IPS DF 6.9 (cell line): ENCODE data around the gene OR2T8.
"Not testable (repeated sequence)": the region's sequence is repeated elsewhere in the genome, so short reads cannot be mapped to it uniquely, and the experiment has no call there.

Experiments
- DNase-seq: peaks from one replicate; pipeline ENCODE4 v3.0.0-alpha.2; 2013; ENCODE audit warnings: low read depth, low spot score
- H3K27ac ChIP-seq: one replicate; pipeline ENCODE4 v1.5.1; 2013; ENCODE audit warnings: low read length, control low read depth
- H3K27me3 ChIP-seq: 2 replicates; pipeline ENCODE4 v1.6.1; 2013; ENCODE audit warnings: mild to moderate bottlenecking, low read length; ENCODE audit not compliant: control insufficient read depth, insufficient read depth
- H3K36me3 ChIP-seq: 2 replicates; pipeline ENCODE4 v1.6.1; 2013; ENCODE audit warnings: low read length; ENCODE audit not compliant: control insufficient read depth, insufficient read depth
- H3K4me1 ChIP-seq: 2 replicates; pipeline ENCODE4 v1.6.1; 2013; ENCODE audit warnings: low read length; ENCODE audit not compliant: control insufficient read depth, insufficient read depth
- H3K4me3 ChIP-seq: 2 replicates; pipeline ENCODE4 v1.5.1; 2013; ENCODE audit warnings: mild to moderate bottlenecking, low read length
- H3K9me3 ChIP-seq: 2 replicates; pipeline ENCODE4 v1.6.1; 2013; ENCODE audit warnings: low read length, inconsistent platforms; ENCODE audit not compliant: control insufficient read depth, insufficient read depth
- WGBS: extraction: QIAGEN DNeasy Blood & Tissue Kit; methylation state at CpG from one replicate; pipeline ENCODE4 v1.1.7; 2013; ENCODE audit warnings: mixed read lengths, missing lambda C conversion rate; ENCODE audit not compliant: insufficient read length, insufficient coverage; 5-methylcytosine and 5-hydroxymethylcytosine counted together

The OR2T8 gene

GRCh38 chr1:247913786-247914185 is 6.3 kb upstream of the OR2T8 start:
- Histone ChIP-seq H3K4me1 (no peaks in the 10 kb centered on the region), H3K9me3 (no peaks in the 10 kb centered on the region), H3K36me3 (no peaks in the 10 kb centered on the region), H3K27me3 (no peaks in the 10 kb centered on the region), H3K27ac (no peak overlapping the region), H3K4me3 (no peak overlapping the region)
- no peak for DNase-seq
- no CpG with 5 or more reads among the region's 2 CpGs for WGBS

DNA sequence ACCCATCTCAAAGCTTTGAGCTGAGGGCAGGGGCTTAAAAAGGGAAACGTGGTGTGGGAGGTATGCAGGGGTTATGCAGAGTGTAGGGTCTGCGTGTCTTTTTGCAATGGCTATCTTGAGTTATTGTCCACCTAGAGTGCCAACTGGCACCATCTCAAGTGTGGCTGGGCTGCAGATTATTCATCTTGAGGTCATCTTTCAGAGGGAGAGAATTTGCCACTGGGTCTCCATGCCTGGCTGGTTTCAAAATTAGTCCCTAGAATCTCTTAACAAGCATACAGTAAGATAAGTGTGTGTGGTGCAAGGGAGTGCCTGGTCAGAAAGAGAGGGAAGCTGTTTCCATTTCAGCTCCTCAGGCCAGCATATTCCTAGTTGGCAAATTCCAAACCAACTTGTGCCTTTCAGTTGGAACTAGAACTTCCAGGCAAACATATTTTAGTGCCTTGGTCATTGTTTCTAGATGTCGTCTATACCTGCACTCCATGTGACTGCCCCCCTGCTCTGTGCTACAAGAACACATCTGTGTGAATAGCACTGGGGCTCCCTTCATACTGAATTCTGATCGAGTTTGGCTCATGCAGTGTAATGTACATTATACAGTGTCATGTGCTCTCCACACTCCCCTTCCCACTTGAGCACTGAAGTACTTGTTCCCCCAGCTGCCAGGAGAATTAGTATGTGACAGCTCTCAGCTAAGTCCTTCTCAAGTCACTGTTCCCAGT is 5.0 kb upstream of the OR2T8 start:
- DNase-seq: no peak
- WGBS: no CpG with 5 or more reads among the region's 4 CpGs
- no peak overlapping the region for H3K27ac ChIP-seq
- no peaks in the 10 kb centered on the region for H3K4me1 ChIP-seq
- H3K36me3 ChIP-seq: no peaks in the 10 kb centered on the region
- no peaks in the 10 kb centered on the region for H3K27me3 ChIP-seq
- H3K4me3 ChIP-seq: no peak overlapping the region
- no peaks in the 10 kb centered on the region for H3K9me3 ChIP-seq

DNA sequence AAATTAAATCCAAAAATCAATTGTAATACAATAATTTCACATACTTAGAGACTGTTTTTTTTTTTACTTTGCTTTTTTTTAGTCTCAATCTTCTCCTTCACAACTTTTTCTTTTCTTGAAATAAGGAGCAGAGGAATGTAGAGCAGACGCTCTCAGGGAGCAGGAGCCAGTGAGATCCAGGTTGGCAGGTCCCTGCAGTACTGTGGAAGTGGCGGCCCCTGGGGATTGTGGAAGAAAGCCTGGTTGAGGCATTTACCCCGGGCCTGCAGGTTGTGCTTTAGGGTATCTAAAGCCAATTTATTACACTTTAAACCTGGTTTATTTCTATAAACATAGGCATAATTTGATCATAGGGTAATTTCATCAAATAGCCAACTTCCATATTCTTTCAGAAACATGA is 3.9 kb downstream of the OR2T8 start:
- Histone ChIP-seq H3K36me3 (no peaks in the 10 kb centered on the region), H3K9me3 (no peaks in the 10 kb centered on the region), H3K4me3 (no peak overlapping the region), H3K27me3 (no peaks in the 10 kb centered on the region), H3K27ac (no peak overlapping the region), H3K4me1 (no peaks in the 10 kb centered on the region)
- no peak for DNase-seq
- no CpG with 5 or more reads among the region's 3 CpGs for WGBS

- Histone ChIP-seq H3K27me3 (no peaks in the 10 kb centered on the region), H3K4me1 (no peaks in the 10 kb centered on the region), H3K36me3 (no peaks in the 10 kb centered on the region), H3K27ac (no peak within 1 kb of the TSS), H3K4me3 (no peak within 1 kb of the TSS), H3K9me3 (no peaks in the 10 kb centered on the region)
- no peak for DNase-seq
- WGBS: no CpG with 5 or more reads among the region's 9 CpGs
Observed at GRCh38 chr1:247924868-247925267, 4.8 kb downstream of the OR2T8 start, which contains the start of gene OR2AJ1. Gene OR2AJ1, plus strand, starts transcription at chr1:247924889. Its CDS starts 8,880 bp downstream, at chr1:247933769.

DNA sequence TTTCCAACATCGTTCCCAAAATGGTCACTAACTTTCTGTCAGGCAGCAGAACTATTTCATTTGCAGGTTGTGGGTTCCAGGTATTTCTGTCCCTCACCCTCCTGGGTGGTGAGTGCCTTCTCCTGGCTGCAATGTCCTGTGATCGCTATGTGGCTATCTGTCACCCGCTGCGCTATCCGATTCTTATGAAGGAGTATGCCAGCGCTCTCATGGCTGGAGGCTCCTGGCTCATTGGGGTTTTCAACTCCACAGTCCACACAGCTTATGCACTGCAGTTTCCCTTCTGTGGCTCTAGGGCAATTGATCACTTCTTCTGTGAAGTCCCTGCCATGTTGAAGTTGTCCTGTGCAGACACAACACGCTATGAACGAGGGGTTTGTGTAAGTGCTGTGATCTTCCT is 13.9 kb downstream of the OR2T8 start:
- no CpG with 5 or more reads among the region's 8 CpGs for WGBS
- no peak overlapping the region for H3K27ac ChIP-seq
- H3K9me3 ChIP-seq: no peaks in the 10 kb centered on the region
- no peaks in the 10 kb centered on the region for H3K27me3 ChIP-seq
- DNase-seq: no peak
- no peaks in the 10 kb centered on the region for H3K36me3 ChIP-seq
- no peak overlapping the region for H3K4me3 ChIP-seq
- no peaks in the 10 kb centered on the region for H3K4me1 ChIP-seq

- Histone ChIP-seq H3K27me3 (no peaks in the 10 kb centered on the region), H3K9me3 (no peaks in the 10 kb centered on the region), H3K27ac (no peak overlapping the region), H3K4me3 (no peak overlapping the region), H3K4me1 (no peaks in the 10 kb centered on the region), H3K36me3 (no peaks in the 10 kb centered on the region)
- WGBS: no CpG with 5 or more reads among the region's 9 CpGs
- no peak for DNase-seq
Observed at GRCh38 chr1:247935781-247936180, 15.7 kb downstream of the OR2T8 start.

GRCh38 chr1:247936415-247936814 is 16.4 kb downstream of the OR2T8 start:
- Histone ChIP-seq H3K4me3 (no peak overlapping the region), H3K36me3 (no peaks in the 10 kb centered on the region), H3K4me1 (no peaks in the 10 kb centered on the region), H3K9me3 (no peaks in the 10 kb centered on the region), H3K27ac (no peak overlapping the region), H3K27me3 (no peaks in the 10 kb centered on the region)
- WGBS: no CpG with 5 or more reads among the region's 18 CpGs
- DNase-seq: no peak

GRCh38 chr1:247936965-247937734 is 17.1 kb downstream of the OR2T8 start:
- H3K4me1 ChIP-seq, H3K36me3 ChIP-seq, H3K27ac ChIP-seq, H3K9me3 ChIP-seq, H3K27me3 ChIP-seq, H3K4me3 ChIP-seq: not testable (repeated sequence)
- no CpG with 5 or more reads among the region's 44 CpGs for WGBS
- peak; percentile 89 for DNase-seq

DNA sequence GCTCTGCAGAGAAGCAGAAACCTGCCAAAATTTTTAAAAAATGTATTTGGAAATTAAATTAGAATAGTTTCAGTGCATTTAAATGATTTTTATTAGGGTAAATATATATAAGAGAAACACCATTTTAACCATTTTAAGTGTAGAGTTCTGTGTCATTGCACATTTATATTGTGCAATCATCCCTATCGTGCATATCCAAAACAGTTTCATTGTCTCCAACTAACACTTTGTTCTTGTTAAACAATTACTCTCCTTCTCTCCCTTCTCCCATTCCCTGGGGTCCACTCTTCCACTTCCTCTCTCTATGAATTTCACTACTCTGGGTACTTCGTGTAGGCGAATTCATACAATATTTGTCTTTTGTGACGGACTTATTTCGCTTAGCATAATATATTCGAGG is 22.6 kb downstream of the OR2T8 start:
- DNase-seq: no peak
- Histone ChIP-seq H3K4me3 (no peak overlapping the region), H3K36me3 (no peaks in the 10 kb centered on the region), H3K27ac (no peak overlapping the region), H3K27me3 (no peaks in the 10 kb centered on the region), H3K9me3 (peaks cover 1% of the 10 kb centered on the region), H3K4me1 (no peaks in the 10 kb centered on the region)
- WGBS: no CpG with 5 or more reads among the region's 6 CpGs

DNA sequence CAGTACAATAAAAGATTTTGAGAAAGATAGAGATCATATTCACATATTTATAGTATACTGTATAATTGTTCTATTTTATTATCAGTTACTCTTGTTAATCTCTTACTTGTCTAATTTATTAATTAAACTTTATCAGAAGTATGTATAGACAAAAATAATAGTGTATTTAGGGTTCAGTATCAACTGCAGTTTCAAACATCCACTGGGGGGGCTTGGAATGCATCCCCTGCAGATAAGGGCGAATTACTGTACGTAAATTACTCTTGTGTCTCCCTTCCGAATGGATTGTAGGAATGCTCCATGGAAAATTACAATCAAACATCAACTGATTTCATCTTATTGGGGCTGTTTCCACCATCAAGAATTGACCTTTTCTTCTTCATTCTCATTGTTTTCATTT is 28.5 kb downstream of the OR2T8 start, which contains the start of gene OR2L8:
Gene OR2L8, plus strand, starts transcription at position 301 of the 400 bp plus-strand sequence. Its CDS starts 0 bp downstream, at position 301.
- no peaks in the 10 kb centered on the region for H3K36me3 ChIP-seq
- DNase-seq: no peak
- H3K9me3 ChIP-seq: peaks cover 7% of the 10 kb centered on the region
- H3K4me1 ChIP-seq: no peaks in the 10 kb centered on the region
- no peak within 1 kb of the TSS for H3K4me3 ChIP-seq
- WGBS: no CpG with 5 or more reads among the region's 3 CpGs
- no peaks in the 10 kb centered on the region for H3K27me3 ChIP-seq
- H3K27ac ChIP-seq: no peak within 1 kb of the TSS
